ENCODE data around the gene CCDC186. TPM values are rescaled to one million over a fixed set of nuclear protein-coding genes. Genes with fewer than 3 reads are reported as not detected.

Gene CCDC186
- total and polyA plus RNA-seq, 2 of the 4 experiments (the other 2 are of a cell fraction), result 3.0 to 6.1 TPM

- no TSS peak for BruUV-seq (replicated peaks)
Measured at GRCh38 chr10:114188001-114188400, 14.0 kb upstream of the CCDC186 start.

More at GRCh38 chr10:114188001-114188400, 14.0 kb upstream of the CCDC186 start:
- no CpG with 5 or more reads among the region's 3 CpGs for WGBS, 2 experiments (ENCODE audit: extremely low coverage in 2 of 2, insufficient read length in 1 of 2)
- H3K4me1 ChIP-seq (ENCODE audit: control insufficient read depth, insufficient read depth, low read length), result no peaks in the 10 kb centered on the region
- H3K4ac ChIP-seq (ENCODE audit: low read depth, low read length), result no peak overlapping the region
- peaks cover 2% of the 10 kb centered on the region; the same call in 1 of the 2 replicates for H3K27me3 ChIP-seq (ENCODE audit: control insufficient read depth, insufficient read depth, low read length)
- in situ Hi-C loops (cut with MboI; ENCODE audit: low sequenced_read_pairs) (no loop called here), dilution Hi-C loops (cut with HindIII; ENCODE audit: low sequenced_read_pairs, unreplicated experiment) (no loop called here), intact Hi-C loops (cut with micrococcal nuclease) (loop anchor here (5.0 kb wide), 1 partner anchor 44 kb away; no protein-coding TSS in a partner anchor)
- no peak overlapping the region for H3K23ac ChIP-seq (ENCODE audit: low read depth, low read length)
- TF ChIP-seq ELK1 (IDR thresholded peaks at IDR 0.05; ENCODE audit: borderline replicate concordance, low read depth, low read length) (no peak), BHLHE40 (IDR thresholded peaks at IDR 0.05; ENCODE audit: low read depth, low read length) (no peak), POLR2A (IDR thresholded peaks at IDR 0.05; ENCODE audit: low read depth, low read length) (no peak), RAD21 (IDR thresholded peaks at IDR 0.05; ENCODE audit: low read length) (no peak), CEBPB (IDR thresholded peaks at IDR 0.05; ENCODE audit: low read depth, low read length) (no peak), NFE2L2 (IDR thresholded peaks at IDR 0.05; ENCODE audit: low read depth, low read length) (no peak), RFX5 (IDR thresholded peaks at IDR 0.05; ENCODE audit: low read depth, low read length) (no peak), USF2 (IDR thresholded peaks at IDR 0.05; ENCODE audit: low read depth, low read length) (no peak), CHD1 (IDR thresholded peaks at IDR 0.05; ENCODE audit: low read depth, low read length) (no peak), CTCF (conservative IDR thresholded peaks at IDR 0.05; ENCODE audit: low read depth, low read length) (no peak)
- H3K9me3 ChIP-seq (ENCODE audit: control insufficient read depth, insufficient read depth, low read length), result no peaks in the 10 kb centered on the region
- ATAC-seq (ENCODE audit: low read depth), result no peak
- ChIA-PET CTCF (no interaction called here), POLR2A (ENCODE audit: unreplicated experiment) (no interaction called here)
- H3K56ac ChIP-seq (ENCODE audit: extremely low read depth, insufficient read depth, low read length), result no peak overlapping the region
- H4K91ac ChIP-seq (ENCODE audit: insufficient read depth, low read depth, low read length), result no peak overlapping the region
- no peak overlapping the region for H3K9ac ChIP-seq (ENCODE audit: low read depth, low read length)
- H3K9me1 ChIP-seq (ENCODE audit: insufficient read depth, low read length), result no peaks in the 10 kb centered on the region
- no peak overlapping the region for H2AFZ ChIP-seq (replicated peaks; ENCODE audit: low read length, poor library complexity)
- no peak overlapping the region for H2AK5ac ChIP-seq (ENCODE audit: low read depth, low read length)
- H3K4me3 ChIP-seq (ENCODE audit: insufficient read depth, low read depth, low read length), result no peak overlapping the region
- no peaks in the 10 kb centered on the region for H4K20me1 ChIP-seq (ENCODE audit: insufficient read depth, low read length)
- no peak overlapping the region for H2BK5ac ChIP-seq (ENCODE audit: low read depth, low read length, poor library complexity, severe bottlenecking)
- H2BK120ac ChIP-seq (ENCODE audit: low read depth, low read length), result no peak overlapping the region
- H3K14ac ChIP-seq (replicated peaks; ENCODE audit: low read depth, low read length), result no peak overlapping the region
- H3K36me3 ChIP-seq (ENCODE audit: control insufficient read depth, insufficient read depth, low read length), result no peaks in the 10 kb centered on the region
- H3K18ac ChIP-seq (ENCODE audit: low read depth, low read length), result no peak overlapping the region
- no peak for DNase-seq
- no peak overlapping the region for H2AK9ac ChIP-seq (replicated peaks; ENCODE audit: low read depth, low read length, poor library complexity)
- H3K4me2 ChIP-seq (ENCODE audit: low read depth, low read length), result no peak overlapping the region
- no peak overlapping the region for H4K5ac ChIP-seq (ENCODE audit: low read depth, low read length)
- H3K27ac ChIP-seq (ENCODE audit: insufficient read depth, low read length), result no peak overlapping the region
- H3K79me1 ChIP-seq (ENCODE audit: low read depth in 1 of 2, low read length in 2 of 2), result no peaks in the 10 kb centered on the region
- no peak overlapping the region for H4K8ac ChIP-seq (ENCODE audit: low read depth in 2 of 2, low read length in 2 of 2)
- H2BK15ac ChIP-seq (ENCODE audit: low read depth, low read length), result no peak overlapping the region
- no peak overlapping the region for H2BK20ac ChIP-seq (ENCODE audit: low read depth, low read length)
